OCI-LY1 (cell line): Measurements from ENCODE around the gene SLC4A2.

Experiments used
- H2AFZ ChIP-seq: fragments of 200-600 bp; sonication (generic), shearing (Covaris generic); 2 replicates; pipeline ENCODE4 v1.6.0; 2014; ENCODE audit warnings: antibody characterized with exemption, mild to moderate bottlenecking, low read length
- H3F3A ChIP-seq: fragments of 200-600 bp; sonication (generic), shearing (Covaris generic); 2 replicates; pipeline ENCODE4 v1.6.0; 2014; ENCODE audit warnings: mild to moderate bottlenecking, antibody characterized with exemption, low read length, moderate library complexity; ENCODE audit not compliant: insufficient read depth
- H3K27ac ChIP-seq: fragments of 200-600 bp; sonication (generic); 2 replicates; pipeline ENCODE4 v1.5.1; 2014; ENCODE audit warnings: low read length, mixed run types, mild to moderate bottlenecking, low read depth; ENCODE audit not compliant: poor library complexity, severe bottlenecking
- H3K27me3 ChIP-seq: fragments of 200-600 bp; sonication (generic); 2 replicates; pipeline ENCODE4 v1.6.0; 2014; ENCODE audit warnings: antibody characterized with exemption, mild to moderate bottlenecking, low read length, moderate library complexity; ENCODE audit not compliant: insufficient read depth
- H3K36me3 ChIP-seq: fragments of 200-600 bp; sonication (generic); 2 replicates; pipeline ENCODE4 v1.6.1; 2014; ENCODE audit warnings: mild to moderate bottlenecking, antibody characterized with exemption, low read length, moderate library complexity, mixed read lengths; ENCODE audit not compliant: insufficient read depth
- H3K4me1 ChIP-seq: fragments of 200-600 bp; sonication (generic); 2 replicates; pipeline ENCODE4 v1.5.1; 2014; ENCODE audit warnings: mild to moderate bottlenecking, low read length, moderate library complexity; ENCODE audit not compliant: insufficient read depth, severe bottlenecking
- H3K4me2 ChIP-seq: fragments of 200-600 bp; sonication (generic), shearing (Covaris generic); 2 replicates; pipeline ENCODE4 v1.6.1; 2014; ENCODE audit warnings: low read length
- H3K4me3 ChIP-seq: fragments of 200-600 bp; sonication (generic); 2 replicates; pipeline ENCODE4 v1.5.1; 2014; ENCODE audit warnings: low read length, low read depth, mild to moderate bottlenecking, mixed read lengths; ENCODE audit not compliant: poor library complexity, severe bottlenecking
- H3K79me2 ChIP-seq: fragments of 200-600 bp; shearing (Covaris generic); 2 replicates; pipeline ENCODE4 v1.6.1; 2016; ENCODE audit warnings: mixed run types, low read length, mixed read lengths; ENCODE audit not compliant: insufficient read depth
- H3K9ac ChIP-seq: fragments of 200-600 bp; sonication (generic), shearing (Covaris generic); 2 replicates; pipeline ENCODE4 v1.6.1; 2014; ENCODE audit warnings: mild to moderate bottlenecking, low read length, mixed read lengths
- H3K9me2 ChIP-seq: fragments of 200-600 bp; sonication (generic), shearing (Covaris generic); 2 replicates; pipeline ENCODE4 v1.6.1; 2014; ENCODE audit warnings: low read depth, mild to moderate bottlenecking, low read length, mixed read lengths
- H3K9me3 ChIP-seq: fragments of 200-600 bp; shearing (Covaris generic); 2 replicates; pipeline ENCODE4 v1.6.1; 2014; ENCODE audit warnings: low read length, mixed read lengths
- H4K20me1 ChIP-seq: fragments of 200-600 bp; sonication (generic), shearing (Covaris generic); 2 replicates; pipeline ENCODE4 v1.6.0; 2016; ENCODE audit warnings: mild to moderate bottlenecking, low read length; ENCODE audit not compliant: insufficient read depth
- CTCF ChIP-seq: fragments of 200-600 bp; sonication (generic), shearing (Covaris generic); IDR thresholded peaks from 2 replicates; pipeline ENCODE4 v1.5.1; 2017; ENCODE audit warnings: mild to moderate bottlenecking, antibody characterized with exemption, low read length, moderate library complexity, mixed read lengths
- EZH2 ChIP-seq: fragments of 200-600 bp; sonication (generic), shearing (Covaris generic); IDR thresholded peaks from 2 replicates; pipeline ENCODE4 v1.8.0; 2017; ENCODE audit warnings: borderline replicate concordance, mixed run types, mild to moderate bottlenecking, antibody characterized with exemption, low read length, moderate library complexity, mixed read lengths

The SLC4A2 gene

GRCh38 chr7:151057989-151058780, 1.2 kb upstream of the SLC4A2 start:
- Histone ChIP-seq H3K9ac (peak overlapping the region; percentile 79), H2AFZ (0 out of 2 replicates have a peak overlapping the region, but pooled peaks have one; percentile 5), H4K20me1 (no peaks in the 10 kb centered on the region), H3F3A (0 out of 2 replicates have a peak, but pooled peaks cover 7% of the 10 kb centered on the region), H3K4me2 (peak overlapping the region; percentile 85), H3K36me3 (peaks cover 3% of the 10 kb centered on the region; the same call in 1 of the 2 replicates), H3K4me1 (peaks cover 41% of the 10 kb centered on the region), H3K27ac (peak overlapping the region; percentile 82), H3K4me3 (peak overlapping the region; percentile 90), H3K9me3 (no peaks in the 10 kb centered on the region), H3K79me2 (no peaks in the 10 kb centered on the region; the same call in 1 of the 2 replicates), H3K27me3 (no peaks in the 10 kb centered on the region), H3K9me2 (no peaks in the 10 kb centered on the region)
- TF ChIP-seq EZH2 (no peak), CTCF (no peak)

- H3K9me3 ChIP-seq = no peaks in the 10 kb centered on the region
- no peaks in the 10 kb centered on the region for H3K27me3 ChIP-seq
- TF ChIP-seq EZH2 = no peak
- TF ChIP-seq CTCF = no peak
- H3K9me2 ChIP-seq = no peaks in the 10 kb centered on the region
- 0 out of 2 replicates have a peak overlapping the region, but pooled peaks have one; percentile 5 for H2AFZ ChIP-seq
- H3K79me2 ChIP-seq = no peaks in the 10 kb centered on the region; the same call in 1 of the 2 replicates
- peak overlapping the region; percentile 90 for H3K4me3 ChIP-seq
- peak overlapping the region; percentile 85 for H3K4me2 ChIP-seq
- H3K36me3 ChIP-seq = peaks cover 3% of the 10 kb centered on the region; the same call in 1 of the 2 replicates
- peak overlapping the region; percentile 79 for H3K9ac ChIP-seq
- H3K4me1 ChIP-seq = peaks cover 41% of the 10 kb centered on the region
- peak overlapping the region; percentile 82 for H3K27ac ChIP-seq
- H3F3A ChIP-seq = 0 out of 2 replicates have a peak, but pooled peaks cover 7% of the 10 kb centered on the region
- no peaks in the 10 kb centered on the region for H4K20me1 ChIP-seq
Observed at GRCh38 chr7:151058781-151059366, 515 bp upstream of the SLC4A2 start.

- H3K4me1 ChIP-seq = peaks cover 41% of the 10 kb centered on the region
Observed at GRCh38 chr7:151060113-151060415, 675 bp downstream of the SLC4A2 start.

More at GRCh38 chr7:151060113-151060415, 675 bp downstream of the SLC4A2 start:
- no peaks in the 10 kb centered on the region for H3K9me2 ChIP-seq
- no peaks in the 10 kb centered on the region for H3K9me3 ChIP-seq
- H3K4me2 ChIP-seq = peak overlapping the region; percentile 85
- peak overlapping the region; percentile 62 for H3K27ac ChIP-seq
- H3F3A ChIP-seq = 0 out of 2 replicates have a peak, but pooled peaks cover 7% of the 10 kb centered on the region
- H3K79me2 ChIP-seq = no peaks in the 10 kb centered on the region; the same call in 1 of the 2 replicates
- TF ChIP-seq EZH2 (no peak), CTCF (no peak)
- H3K9ac ChIP-seq = peak overlapping the region; percentile 79
- H4K20me1 ChIP-seq = no peaks in the 10 kb centered on the region
- H3K27me3 ChIP-seq = no peaks in the 10 kb centered on the region
- H3K36me3 ChIP-seq = peaks cover 11% of the 10 kb centered on the region
- no peak overlapping the region for H2AFZ ChIP-seq
- peak overlapping the region; percentile 90 for H3K4me3 ChIP-seq
